Jurkat, Clone E6-1 (cell line): Measurements from ENCODE around the gene ZSWIM5.
"Not testable (repeated sequence)": the region's sequence is repeated elsewhere in the genome, so short reads cannot be mapped to it uniquely, and the experiment has no call there.

Experiments used
- DNase-seq: peaks from one replicate; pipeline ENCODE4 v3.0.0-alpha.2; 2011; ENCODE audit warnings: low read depth, low spot score
- H3K4me3 ChIP-seq: 2 replicates; pipeline ENCODE4 v1.5.1; 2011; ENCODE audit warnings: mild to moderate bottlenecking, low read length, control low read depth, moderate library complexity

Gene ZSWIM5

GRCh38 chr1:45155957-45156356 is 50.4 kb downstream of the ZSWIM5 start:
- H3K4me3 ChIP-seq: no peak overlapping the region
- DNase-seq: no peak

- DNase-seq: no peak
- H3K4me3 ChIP-seq: no peak overlapping the region
Observed at GRCh38 chr1:45155423-45155822, 51.0 kb downstream of the ZSWIM5 start.

GRCh38 chr1:45152126-45152525 is 54.3 kb downstream of the ZSWIM5 start:
- DNase-seq: no peak
- no peak overlapping the region for H3K4me3 ChIP-seq

GRCh38 chr1:45148209-45148825 is 58.1 kb downstream of the ZSWIM5 start:
- no peak for DNase-seq
- H3K4me3 ChIP-seq: no peak overlapping the region

- DNase-seq: no peak
- no peak overlapping the region for H3K4me3 ChIP-seq
Observed at GRCh38 chr1:45146833-45147232, 59.6 kb downstream of the ZSWIM5 start.

- no peak for DNase-seq
- no peak overlapping the region for H3K4me3 ChIP-seq
Observed at GRCh38 chr1:45141247-45142003, 65.0 kb downstream of the ZSWIM5 start.

- DNase-seq: no peak
- no peak overlapping the region for H3K4me3 ChIP-seq
Observed at GRCh38 chr1:45136984-45137383, 69.4 kb downstream of the ZSWIM5 start.

- H3K4me3 ChIP-seq: no peak overlapping the region
- DNase-seq: no peak
Observed at GRCh38 chr1:45135316-45135715, 71.1 kb downstream of the ZSWIM5 start.

GRCh38 chr1:45134461-45134873 is 71.9 kb downstream of the ZSWIM5 start:
- H3K4me3 ChIP-seq: no peak overlapping the region
- no peak for DNase-seq

- H3K4me3 ChIP-seq, DNase-seq: not testable (repeated sequence)
Observed at GRCh38 chr1:45132719-45133118, 73.7 kb downstream of the ZSWIM5 start.

- DNase-seq: no peak
- no peak overlapping the region for H3K4me3 ChIP-seq
Observed at GRCh38 chr1:45123358-45123757, 83.0 kb downstream of the ZSWIM5 start.

- H3K4me3 ChIP-seq: no peak overlapping the region
Observed at GRCh38 chr1:45122724-45123123, 83.7 kb downstream of the ZSWIM5 start.

GRCh38 chr1:45117766-45118165 is 88.6 kb downstream of the ZSWIM5 start:
- no peak overlapping the region for H3K4me3 ChIP-seq
- DNase-seq: no peak

More at GRCh38 chr1:45122724-45123123, 83.7 kb downstream of the ZSWIM5 start:
- DNase-seq: no peak

- DNase-seq: no peak
- H3K4me3 ChIP-seq: no peak overlapping the region
Observed at GRCh38 chr1:45116820-45117219, 89.6 kb downstream of the ZSWIM5 start.

GRCh38 chr1:45116340-45116739 is 90.1 kb downstream of the ZSWIM5 start:
- H3K4me3 ChIP-seq: no peak overlapping the region
- peak; percentile 51 for DNase-seq

GRCh38 chr1:45115198-45115597 is 91.2 kb downstream of the ZSWIM5 start:
- H3K4me3 ChIP-seq, DNase-seq: not testable (repeated sequence)

GRCh38 chr1:45112661-45113060 is 93.7 kb downstream of the ZSWIM5 start:
- DNase-seq: no peak
- H3K4me3 ChIP-seq: no peak overlapping the region

- DNase-seq: no peak
Observed at GRCh38 chr1:45111239-45111638, 95.2 kb downstream of the ZSWIM5 start.

GRCh38 chr1:45107782-45108181 is 98.6 kb downstream of the ZSWIM5 start:
- DNase-seq: no peak
- H3K4me3 ChIP-seq: no peak overlapping the region

More at GRCh38 chr1:45111239-45111638, 95.2 kb downstream of the ZSWIM5 start:
- H3K4me3 ChIP-seq: no peak overlapping the region

- DNase-seq, H3K4me3 ChIP-seq: not testable (repeated sequence)
Observed at GRCh38 chr1:45106864-45107263, 99.5 kb downstream of the ZSWIM5 start.

- not testable (repeated sequence) for DNase-seq, H3K4me3 ChIP-seq
Observed at GRCh38 chr1:45106156-45106545, 100.3 kb downstream of the ZSWIM5 start.
